Esophagus mucosa (tissue), 1 donor: ENCODE data around the gene SPOP. TPM values are rescaled to one million over a fixed set of nuclear protein-coding genes. Genes with fewer than 3 reads are reported as not detected.
A peak's percentile ranks its signal among the peaks of the same experiment; 100 is the strongest.
"Not testable (repeated sequence)": the region's sequence is repeated elsewhere in the genome, so short reads cannot be mapped to it uniquely, and the experiment has no call there.

ENCODE experiments used
- ATAC-seq: fragments of 200-7000 bp; cut with Tn5 transposase; one replicate; pipeline ENCODE4 v1.9.1; 2020
- total RNA-seq: library from RNA; stranded (reverse); gene quantifications from one replicate; pipeline ENCODE4 v1.2.4, GENCODE V29; 2023
- donor health status: DM: yes; HTN: yes; CAD: no.

SPOP gene
- total RNA-seq, 1 donor from 2014 or later = 27.9 TPM

DNA sequence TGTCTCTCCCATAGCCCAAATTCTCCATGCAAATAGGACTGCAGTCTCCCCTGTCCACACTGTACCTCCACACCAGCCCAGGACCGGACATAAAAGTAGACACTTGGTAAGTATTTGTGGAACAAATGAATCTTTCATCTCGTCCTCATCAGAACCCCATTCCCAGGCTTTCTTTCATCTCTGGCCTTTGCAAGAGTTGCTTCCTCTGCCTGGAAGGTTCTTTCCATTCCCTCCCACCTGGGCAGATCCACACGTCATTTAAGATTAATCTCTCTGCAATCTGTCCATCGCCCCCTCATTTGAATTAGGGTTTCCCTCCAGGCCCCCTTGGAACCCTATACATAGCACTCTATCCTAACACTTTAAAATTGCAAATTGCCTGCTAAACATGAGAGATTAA, 106.1 kb downstream of the SPOP start:
- ATAC-seq = no peak

DNA sequence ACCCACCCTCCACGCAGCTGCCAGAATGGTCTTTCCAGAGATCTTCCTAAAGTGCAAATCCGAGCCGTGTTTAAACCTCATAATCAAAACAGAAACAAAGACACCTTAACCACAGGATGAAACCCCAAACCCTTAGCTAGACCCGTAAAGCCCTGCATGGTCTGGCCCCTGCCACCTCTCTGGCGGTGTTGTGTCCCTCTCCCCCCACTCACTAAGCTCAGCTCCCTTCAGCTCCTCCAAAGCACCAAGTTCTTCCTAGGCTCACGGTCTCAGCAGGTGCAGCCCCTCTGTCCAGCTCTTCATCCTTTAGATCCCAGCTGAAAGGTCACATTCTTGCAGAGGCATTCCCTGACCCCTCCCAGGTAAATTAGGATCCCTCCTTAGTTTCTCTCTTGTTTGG, 106.6 kb downstream of the SPOP start:
- no peak for ATAC-seq

DNA sequence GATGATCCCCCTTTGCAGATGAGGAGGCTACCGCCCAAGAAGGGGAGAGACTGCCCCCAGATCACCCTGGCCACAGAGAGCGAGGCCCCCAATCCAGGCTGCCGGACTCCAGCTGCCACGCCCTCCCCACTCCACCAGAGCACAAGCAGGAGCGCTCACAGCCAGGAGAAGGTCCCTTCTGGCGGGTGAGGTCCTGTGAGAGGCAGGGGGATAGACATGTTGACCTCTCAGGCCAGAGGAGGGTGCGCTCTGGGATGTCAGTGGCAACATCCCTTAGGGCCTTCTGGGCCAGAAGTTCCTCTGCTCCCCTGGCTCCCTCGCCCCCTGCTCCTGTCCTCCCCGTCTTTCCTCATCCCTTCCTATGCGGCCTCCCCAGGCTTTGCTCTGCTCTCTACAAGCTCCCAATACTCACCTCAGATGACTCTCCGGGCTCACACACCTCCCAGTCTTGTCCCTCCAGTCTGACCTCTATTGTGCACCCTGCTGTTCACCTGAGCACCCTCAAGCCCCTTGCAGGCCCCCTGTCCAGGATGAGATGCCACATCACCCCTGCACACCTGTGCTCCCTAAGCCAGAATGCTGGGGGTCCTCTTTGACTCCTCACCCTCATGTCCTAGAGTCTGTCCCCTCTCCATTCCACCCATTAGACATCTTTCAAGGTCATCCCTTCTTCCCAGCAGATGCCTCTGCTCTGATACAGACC, 107.2 kb downstream of the SPOP start:
- no peak for ATAC-seq

GRCh38 chr17:49568695-49569047, 109.2 kb downstream of the SPOP start:
- ATAC-seq = not testable (repeated sequence)

GRCh38 chr17:49567871-49568694, 109.8 kb downstream of the SPOP start:
- peak; percentile 69 for ATAC-seq

- no peak for ATAC-seq
Observed at GRCh38 chr17:49567104-49567521, 110.8 kb downstream of the SPOP start.

- ATAC-seq = no peak
Observed at GRCh38 chr17:49566668-49567071, 111.2 kb downstream of the SPOP start.

DNA sequence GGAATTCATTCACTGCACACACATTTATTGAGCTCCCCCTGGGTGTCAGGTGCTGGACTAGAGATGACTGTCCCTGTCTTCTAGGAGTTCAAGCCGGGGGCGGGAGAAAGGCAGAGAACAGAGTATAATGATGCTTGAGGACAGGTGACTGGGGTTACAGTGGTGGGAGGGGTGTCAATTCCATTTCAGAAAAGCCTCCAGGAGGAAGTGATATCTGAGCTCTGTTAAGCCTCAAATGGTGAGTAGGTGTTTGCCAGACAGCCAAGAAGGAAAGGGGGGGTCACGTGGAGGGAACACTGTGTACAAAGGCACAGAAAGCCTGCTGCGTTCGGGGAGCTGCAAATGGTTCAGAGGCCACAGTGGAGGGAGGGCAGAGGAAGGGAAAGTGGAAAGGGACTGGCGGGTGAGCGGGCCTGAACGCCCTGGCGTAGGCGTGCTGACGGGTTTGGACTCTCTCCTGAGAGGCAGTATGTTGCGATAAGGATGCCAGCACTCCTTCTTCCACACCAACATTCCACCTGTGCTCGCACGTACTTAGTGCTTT, 111.9 kb downstream of the SPOP start:
- ATAC-seq = peak; percentile 6

DNA sequence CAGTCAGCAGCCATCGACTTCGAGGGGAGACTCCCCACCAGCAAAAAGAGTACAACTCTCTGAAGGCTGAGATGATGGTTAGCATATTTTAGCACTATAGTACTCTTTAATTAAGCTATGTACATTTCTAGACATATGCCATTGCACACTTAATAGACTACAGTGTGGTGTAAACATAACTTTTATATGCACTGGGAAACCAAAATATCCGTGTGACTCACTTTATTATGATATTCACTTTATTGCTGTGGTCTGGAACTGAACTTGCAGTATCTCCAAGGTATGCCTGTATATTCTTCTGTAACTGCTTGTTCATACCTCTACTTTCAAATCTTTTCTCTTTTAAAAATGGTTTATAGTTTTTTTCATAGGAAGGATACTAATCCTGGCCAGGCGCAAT, 113.3 kb downstream of the SPOP start:
- ATAC-seq = no peak

DNA sequence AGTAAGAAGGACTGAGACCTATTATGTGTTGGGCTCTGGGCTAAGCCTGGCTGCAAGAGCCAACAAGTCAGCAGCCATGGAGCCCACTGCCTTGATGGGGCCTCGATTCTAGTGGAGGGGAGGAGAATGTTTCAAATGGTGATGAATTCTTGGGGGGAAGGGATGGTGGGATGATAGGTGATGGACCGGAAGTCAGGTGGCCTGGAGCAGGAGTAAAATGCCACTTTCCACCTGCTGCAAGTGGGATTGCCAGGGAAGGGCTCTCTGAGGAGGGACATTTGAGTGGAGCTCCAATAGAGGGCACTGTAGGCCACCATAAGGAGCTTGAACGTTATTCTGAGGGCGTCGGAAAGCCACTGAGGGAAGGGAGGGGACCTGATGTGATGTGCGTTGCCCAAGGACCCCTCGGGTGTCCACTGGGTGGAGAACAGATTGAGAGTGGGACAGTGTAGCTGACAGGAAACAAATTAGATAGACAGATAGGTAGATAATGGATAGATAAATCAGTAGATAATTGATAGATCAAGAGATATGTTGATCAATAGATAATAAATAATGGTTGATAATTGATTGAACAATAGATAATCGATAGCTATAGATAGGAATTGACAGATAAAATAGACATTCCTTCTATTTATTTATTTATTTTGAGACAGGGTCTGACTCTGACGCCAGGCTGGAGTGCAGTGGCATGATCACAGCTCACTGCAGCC, 120.4 kb downstream of the SPOP start:
- ATAC-seq = peak; percentile 35

- ATAC-seq = peak; percentile 70
Observed at GRCh38 chr17:49556223-49556943, 121.5 kb downstream of the SPOP start.

- ATAC-seq = no peak
Observed at GRCh38 chr17:49555495-49556222, 122.2 kb downstream of the SPOP start.

GRCh38 chr17:49554694-49555494, 123.0 kb downstream of the SPOP start:
- ATAC-seq = no peak

DNA sequence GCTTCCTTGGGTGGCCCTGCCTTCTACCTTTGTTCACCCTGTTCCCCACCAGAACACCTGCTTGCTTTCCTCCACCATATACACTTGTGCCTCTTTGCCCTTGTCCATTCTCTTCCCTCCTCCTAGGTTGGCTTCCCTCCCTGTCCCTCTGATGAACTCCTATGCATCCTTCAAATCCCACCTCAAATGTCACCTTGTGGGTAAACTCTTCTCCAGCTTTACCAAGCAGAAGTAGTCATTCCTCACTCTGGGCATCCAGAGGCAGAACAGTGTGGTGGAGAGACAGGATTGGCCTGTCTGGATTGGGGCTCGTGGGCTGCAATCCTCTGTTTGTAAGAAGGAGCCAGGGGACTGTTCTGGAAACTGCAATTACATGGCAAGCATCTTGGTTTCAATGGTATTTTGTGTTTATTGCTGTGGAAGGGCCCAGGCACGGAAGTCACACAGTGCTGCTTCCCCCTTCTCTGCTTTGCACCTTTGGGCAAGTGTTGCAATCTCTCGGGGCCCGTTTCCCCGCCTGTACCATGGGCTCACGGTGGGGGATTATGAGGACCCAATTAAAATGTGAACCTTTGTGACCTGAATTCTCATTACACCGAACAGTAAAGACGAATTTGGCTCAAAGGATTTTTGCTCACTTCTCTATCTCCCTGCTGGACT, 124.1 kb downstream of the SPOP start:
- ATAC-seq = no peak

DNA sequence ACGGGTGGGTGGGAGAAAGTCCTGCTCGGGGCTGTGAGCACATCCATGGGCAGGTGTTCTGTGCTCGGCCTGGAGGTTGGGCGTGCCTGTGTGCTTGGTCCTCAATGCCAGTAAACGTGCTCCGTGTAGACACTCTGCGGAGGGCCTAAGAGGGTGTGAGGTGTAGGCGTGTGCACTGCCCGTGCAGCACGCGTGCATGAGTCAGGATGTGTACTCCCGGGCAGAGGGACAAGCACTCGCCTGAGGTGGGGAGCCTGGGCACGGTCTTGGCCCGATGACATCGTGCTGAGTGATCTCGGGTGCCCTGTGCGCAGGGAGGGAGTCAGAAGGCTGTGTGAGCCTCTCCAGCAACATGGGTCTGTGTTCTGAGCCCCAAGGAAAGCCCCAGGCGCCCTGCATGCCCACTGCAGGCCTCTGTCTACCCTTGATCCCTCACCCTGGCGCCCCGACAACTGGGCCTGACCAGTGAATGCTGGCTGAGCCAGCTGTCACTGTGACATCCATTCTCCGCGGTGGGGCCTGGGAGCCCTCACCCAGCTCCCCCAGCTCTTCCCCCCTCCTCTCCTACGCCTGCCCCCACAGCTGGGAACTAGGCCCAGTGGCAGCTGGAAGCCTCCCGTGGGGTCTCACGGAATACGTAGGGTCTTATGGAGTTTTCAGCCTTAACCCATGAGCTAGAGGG, 125.7 kb downstream of the SPOP start:
- ATAC-seq = peak; percentile 83

DNA sequence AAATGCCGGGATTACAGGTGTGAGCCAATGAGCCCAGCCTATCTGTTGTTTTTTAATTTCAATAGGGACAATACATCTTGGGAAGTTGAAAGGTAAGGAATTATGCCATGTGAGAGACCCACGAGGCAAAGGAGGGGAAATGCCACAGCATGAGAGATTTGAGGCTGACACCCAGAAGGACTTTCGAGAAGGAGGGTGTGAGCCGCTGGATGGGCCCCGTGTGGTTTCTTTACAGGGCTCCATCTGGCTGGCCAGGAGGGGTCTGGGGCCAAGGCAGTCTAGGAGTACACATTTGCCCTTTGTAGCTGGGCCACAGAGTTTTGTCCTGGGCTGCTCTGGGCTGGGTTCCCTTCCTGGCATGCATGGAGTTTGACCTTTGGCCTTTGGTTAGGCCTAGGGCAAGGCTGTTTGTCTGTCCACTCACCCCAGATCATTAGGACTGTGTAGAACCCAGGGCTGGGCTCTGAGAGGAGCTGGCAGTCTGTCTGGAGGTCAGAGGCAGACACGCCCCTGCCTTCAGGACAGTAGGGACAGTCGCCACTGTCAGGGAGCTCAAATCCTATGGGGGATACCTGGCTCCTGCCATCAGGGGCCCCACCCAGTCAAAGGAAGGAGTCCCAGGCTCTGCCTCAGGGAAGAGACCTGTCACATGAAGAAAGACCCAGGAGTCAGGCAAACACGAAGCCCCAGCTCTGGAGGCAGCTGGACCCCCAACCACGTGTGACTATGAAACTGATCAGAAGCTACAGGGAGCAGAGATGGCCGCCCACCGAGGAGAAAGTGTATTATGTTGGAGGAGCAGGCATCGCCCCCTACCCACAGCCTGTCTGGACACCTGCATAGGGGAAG, 126.5 kb downstream of the SPOP start:
- ATAC-seq = no peak

DNA sequence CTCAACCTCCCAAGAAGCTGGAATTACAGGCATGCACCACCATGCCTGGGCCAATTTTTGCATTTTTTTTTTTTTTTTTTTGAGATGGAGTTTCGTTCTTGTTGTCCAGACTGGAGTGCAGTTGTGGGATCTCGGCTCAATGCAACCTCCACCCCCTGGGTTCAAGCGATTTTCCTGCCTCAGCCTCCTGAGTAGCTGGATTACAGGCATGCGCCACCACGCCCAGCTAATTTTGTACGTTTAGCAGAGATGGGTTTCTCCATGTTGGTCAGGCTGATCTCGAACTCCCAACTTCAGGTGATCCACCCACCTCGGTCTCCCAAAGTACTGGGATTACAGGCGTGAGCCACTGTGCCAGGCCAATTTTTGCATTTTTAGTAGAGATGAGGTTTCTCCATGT, 127.1 kb downstream of the SPOP start:
- ATAC-seq = not testable (repeated sequence)
